Fibroblast of mammary gland (primary cell): ENCODE results near the gene SLC18A3.
A peak's percentile ranks its signal among the peaks of the same experiment; 100 is the strongest.

Experiments used
- DNase-seq: peaks from one replicate; pipeline ENCODE4 v3.0.0-alpha.2; 2010; ENCODE audit warnings: low read depth
- H3K4me3 ChIP-seq: 2 replicates; pipeline ENCODE4 v1.5.1; 2011; ENCODE audit warnings: low read depth, mild to moderate bottlenecking, low read length, moderate library complexity; ENCODE audit not compliant: control insufficient read depth
- CTCF ChIP-seq: conservative IDR thresholded peaks from 2 replicates; pipeline ENCODE4 v1.5.1; 2011; ENCODE audit warnings: low read depth, low read length, inconsistent platforms; ENCODE audit not compliant: control insufficient read depth, insufficient read depth

Gene SLC18A3

DNA sequence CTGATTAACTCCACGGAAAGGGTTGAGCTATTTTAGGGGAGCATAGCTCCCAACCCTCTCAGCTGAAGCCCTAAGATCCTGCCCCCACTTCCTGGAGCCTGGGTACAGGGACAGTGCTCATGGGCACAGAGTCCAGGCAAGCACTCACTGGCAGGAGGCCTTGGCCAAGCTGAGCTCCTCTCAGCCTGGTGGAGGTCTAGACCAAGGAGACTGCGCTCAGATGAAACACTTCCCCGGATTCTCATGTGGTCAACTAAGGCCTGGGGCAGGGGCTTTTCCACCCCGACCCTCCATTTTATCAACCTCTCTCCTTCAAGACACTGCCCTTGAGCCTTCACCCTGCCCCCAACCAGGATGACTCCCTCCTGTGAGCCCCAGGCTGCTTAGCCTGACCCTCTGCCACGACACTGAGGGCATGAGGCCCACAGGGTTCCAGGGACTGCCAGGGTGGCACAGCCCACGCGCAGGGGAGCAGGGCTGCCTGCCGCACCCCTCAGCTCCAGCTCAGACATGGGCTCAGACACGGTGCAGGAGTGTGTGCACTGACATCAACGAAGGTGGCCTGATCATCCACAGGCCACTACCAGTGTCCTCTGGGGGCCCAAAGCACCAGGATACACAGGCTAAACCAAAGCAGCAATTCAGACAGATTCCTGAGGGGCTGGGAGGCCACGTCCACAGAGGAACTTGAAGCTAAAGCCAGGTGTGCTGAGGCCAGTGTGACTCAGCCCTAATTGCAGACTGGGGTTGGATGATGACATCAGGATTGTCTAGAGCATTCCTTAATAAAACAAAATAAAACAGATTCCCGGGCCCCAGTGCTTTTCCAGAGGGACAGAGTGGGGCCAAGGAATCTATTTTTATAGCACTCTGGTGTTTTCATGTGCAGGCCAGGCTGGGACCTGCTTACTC is 22.6 kb downstream of the SLC18A3 start:
- TF ChIP-seq CTCF: no peak
- DNase-seq: peak; percentile 8
- H3K4me3 ChIP-seq: no peak overlapping the region

- H3K4me3 ChIP-seq: no peak overlapping the region
- TF ChIP-seq CTCF: no peak
- DNase-seq: no peak
Measured at GRCh38 chr10:49633327-49634068, 23.4 kb downstream of the SLC18A3 start.

DNA sequence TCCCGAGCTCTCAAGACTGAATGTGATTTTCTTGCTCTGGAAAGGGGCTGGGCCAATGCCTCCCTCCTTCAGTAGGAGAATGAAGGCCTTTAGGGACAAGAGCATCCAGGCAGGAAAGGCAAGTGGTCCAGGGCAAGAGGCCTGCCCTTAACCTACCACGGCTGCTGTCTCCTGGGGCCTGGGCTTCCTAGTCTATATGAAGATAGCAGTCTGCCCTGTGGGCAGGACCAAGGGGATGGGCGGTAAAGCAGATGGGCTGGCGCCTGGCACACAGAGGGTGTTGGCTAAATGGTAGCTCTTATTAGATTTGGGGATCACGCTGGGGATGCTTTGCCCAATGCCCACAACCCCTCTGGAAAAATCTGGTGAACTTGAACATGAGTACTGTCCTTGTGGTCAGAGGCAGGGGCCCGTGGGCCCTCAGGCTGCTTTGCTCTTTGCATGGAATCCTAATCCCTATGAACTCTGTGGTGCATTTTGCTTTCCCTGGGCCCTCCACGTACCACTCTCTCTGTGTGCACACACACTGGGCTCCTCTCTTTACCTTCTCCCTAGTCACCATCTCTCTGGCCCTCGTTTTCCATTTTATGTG is 24.1 kb downstream of the SLC18A3 start:
- no peak overlapping the region for H3K4me3 ChIP-seq
- no peak for DNase-seq
- TF ChIP-seq CTCF: no peak

GRCh38 chr10:49642311-49642710 is 32.2 kb downstream of the SLC18A3 start:
- no peak overlapping the region for H3K4me3 ChIP-seq
- DNase-seq: no peak
- no peak for TF ChIP-seq CTCF

DNA sequence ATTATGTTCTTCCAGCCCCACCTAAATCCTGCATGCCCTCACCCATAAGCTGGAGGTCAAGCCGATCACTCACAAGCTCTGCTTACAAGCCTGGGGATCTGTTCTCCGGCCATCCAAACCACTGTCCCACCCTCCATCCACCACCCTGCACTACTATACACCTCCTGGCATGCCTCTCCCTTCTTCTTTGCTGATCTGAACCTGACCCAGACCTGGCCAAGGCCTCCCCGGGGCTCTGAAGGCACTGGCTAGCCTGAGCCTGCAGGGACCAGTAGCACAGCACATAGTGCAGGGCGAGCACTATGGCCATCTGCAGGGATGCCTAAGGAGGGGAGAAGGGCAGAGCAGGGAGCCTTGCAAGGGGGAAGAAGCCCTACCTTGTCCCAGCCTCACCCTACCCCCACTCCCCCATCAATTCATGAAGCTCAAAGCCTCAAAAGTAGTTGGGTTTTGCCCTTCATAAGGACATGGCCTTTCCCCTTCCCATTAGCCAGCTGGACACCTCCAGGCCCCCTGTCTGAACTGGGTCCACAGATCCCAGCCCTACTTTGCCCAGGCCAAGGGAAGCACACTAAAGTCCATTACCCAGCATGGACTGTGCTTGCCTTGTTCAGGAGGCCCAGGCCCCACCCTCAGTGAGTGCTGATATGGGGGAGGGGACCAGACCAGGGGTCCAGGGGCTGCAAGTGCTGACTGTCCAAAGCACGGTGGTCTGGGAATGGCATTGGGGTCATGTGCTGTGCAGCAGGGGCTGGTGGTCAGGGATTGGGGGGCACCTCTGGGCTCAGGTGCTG is 33.3 kb downstream of the SLC18A3 start:
- DNase-seq: no peak
- no peak overlapping the region for H3K4me3 ChIP-seq
- no peak for TF ChIP-seq CTCF

- TF ChIP-seq CTCF: no peak
- H3K4me3 ChIP-seq: no peak overlapping the region
- DNase-seq: no peak
Measured at GRCh38 chr10:49644035-49644646, 34.0 kb downstream of the SLC18A3 start.
